Panc1 (cell line): ENCODE measurements around the gene GSK3B. TPM values are rescaled to one million over a fixed set of nuclear protein-coding genes. Genes with fewer than 3 reads are reported as not detected.

Source experiments
- ATAC-seq: fragments of 200-7000 bp; cut with Tn5 transposase; 2 replicates; pipeline ENCODE4 v1.9.1; 2020; ENCODE audit warnings: mild to moderate bottlenecking, moderate library complexity
- BruUV-seq: library from RNA; stranded (reverse); fragments of 400-500 nt; replicated peaks from 2 replicates; lab custom pipeline; 2021; lab: Mats Ljungman, UMichigan
- CTCF ChIA-PET: fragments of 300-600 bp; sonication (Branson Sonifier 250); formaldehyde crosslinking; loops from one replicate; lab custom pipeline; 2022; ENCODE audit warnings: antibody characterized with exemption; lab: Charles Lee
- POLR2A ChIA-PET: fragments of 300-600 bp; sonication (Branson Sonifier 250); formaldehyde crosslinking; loops from one replicate; lab custom pipeline; 2022; ENCODE audit warnings: antibody characterized with exemption; lab: Charles Lee
- DNase-seq: peaks from one replicate; pipeline ENCODE4 v3.0.0-alpha.2; 2010; ENCODE audit warnings: low read depth, low spot score
- H3K27ac ChIP-seq: 2 replicates; pipeline ENCODE4 v1.5.1; 2011; ENCODE audit warnings: mild to moderate bottlenecking, low read length, inconsistent platforms
- H3K27me3 ChIP-seq: fragments of 200-500 bp; sonication (Bioruptor generic); 2 replicates; pipeline ENCODE4 v1.6.0; 2014; ENCODE audit warnings: low read length, inconsistent platforms; ENCODE audit not compliant: control insufficient read depth, insufficient read depth
- H3K36me3 ChIP-seq: fragments of 200-500 bp; sonication (Bioruptor generic); 2 replicates; pipeline ENCODE4 v1.5.1; 2014; ENCODE audit warnings: inconsistent platforms, mild to moderate bottlenecking, low read length, moderate library complexity; ENCODE audit not compliant: control insufficient read depth, insufficient read depth
- H3K4me1 ChIP-seq: 2 replicates; pipeline ENCODE4 v1.5.1; 2011; ENCODE audit warnings: inconsistent platforms, mild to moderate bottlenecking, low read length, moderate library complexity; ENCODE audit not compliant: control insufficient read depth, insufficient read depth
- H3K4me3 ChIP-seq, 2 experiments: 2 replicates each; pipeline ENCODE4 v1.5.1; 2011 to 2012; ENCODE audit warnings: low read depth in 2 of 2, low read length in 2 of 2, mild to moderate bottlenecking in 2 of 2, inconsistent platforms in 1 of 2, moderate library complexity in 1 of 2
- H3K9me3 ChIP-seq: fragments of 200-500 bp; sonication (Bioruptor generic); 2 replicates; pipeline ENCODE4 v1.5.1; 2014; ENCODE audit warnings: low read depth, mild to moderate bottlenecking, inconsistent platforms, low read length, moderate library complexity; ENCODE audit not compliant: control insufficient read depth, insufficient read depth
- CTCF ChIP-seq: fragments of 450-650 bp; IDR thresholded peaks from 2 replicates; pipeline ENCODE4 v1.5.1; 2017; ENCODE audit warnings: mild to moderate bottlenecking
- POLR2AphosphoS5 ChIP-seq: IDR thresholded peaks from 2 replicates; pipeline ENCODE4 v1.6.1; 2012; ENCODE audit warnings: mild to moderate bottlenecking, low read depth, low read length, moderate library complexity
- REST ChIP-seq, 2 experiments: IDR thresholded peaks; 2 replicates each; pipeline ENCODE4 v1.6.1; 2011 to 2012; ENCODE audit warnings: low read depth in 2 of 2, control low read depth in 1 of 2, low read length in 1 of 2, mild to moderate bottlenecking in 1 of 2, moderate library complexity in 1 of 2; ENCODE audit not compliant: insufficient read depth in 1 of 2
- SIN3A ChIP-seq: IDR thresholded peaks from 2 replicates; pipeline ENCODE4 v1.6.1; 2012; ENCODE audit warnings: low read depth, mild to moderate bottlenecking, low read length, moderate library complexity, borderline replicate concordance; ENCODE audit not compliant: insufficient read depth
- TCF7L2 ChIP-seq: IDR thresholded peaks from 2 replicates; pipeline ENCODE4 v1.6.1; 2011; ENCODE audit warnings: mild to moderate bottlenecking, low read depth, low read length, inconsistent platforms
- in situ Hi-C: cut with HindIII; loops from 2 replicates; pipeline ENCODE4 v1.10.0; 2016; ENCODE audit warnings: low sequenced_read_pairs, low pct_unique_long_range_greater_than_20kb
- intact Hi-C: fragments of 100-400 bp; cut with micrococcal nuclease; formaldehyde crosslinking; loops from one replicate; pipeline ENCODE4 v1.10.0; 2022; ENCODE audit not compliant: unreplicated experiment
- total RNA-seq: library from RNA; stranded (reverse); gene quantifications from one replicate; pipeline ENCODE4 v1.2.1, GENCODE V29; 2021; ENCODE audit not compliant: unreplicated experiment

GSK3B gene
- total RNA-seq, 1 experiment from 2014 or later, result 35.3 TPM

GRCh38 chr3:120102232-120102631 lies 8.0 kb upstream of the GSK3B start:
- DNase-seq, result no peak
- Histone ChIP-seq H3K4me1 (no peaks in the 10 kb centered on the region), H3K27me3 (no peaks in the 10 kb centered on the region), H3K36me3 (no peaks in the 10 kb centered on the region), H3K27ac (no peak overlapping the region), H3K9me3 (no peaks in the 10 kb centered on the region), H3K4me3 (no peak overlapping the region)
- BruUV-seq, result no TSS peak
- intact Hi-C loops, result no loop called here
- no peak for TF ChIP-seq SIN3A
- TF ChIP-seq CTCF, result no peak
- TF ChIP-seq REST (IDR thresholded peaks at IDR 0.05; ENCODE audit: insufficient read depth in 1 of 2, low read depth in 2 of 2, low read length in 1 of 2), result no peak
- TF ChIP-seq POLR2AphosphoS5, result no peak
- TF ChIP-seq TCF7L2, result no peak
- ATAC-seq, result no peak
- CTCF ChIA-PET, result no interaction called here
- POLR2A ChIA-PET, result no interaction called here
- in situ Hi-C loops, result no loop called here

GRCh38 chr3:120101624-120102023 lies 7.4 kb upstream of the GSK3B start:
- Histone ChIP-seq H3K4me1 (no peaks in the 10 kb centered on the region), H3K36me3 (no peaks in the 10 kb centered on the region), H3K27ac (no peak overlapping the region), H3K9me3 (no peaks in the 10 kb centered on the region), H3K4me3 (no peak overlapping the region), H3K27me3 (no peaks in the 10 kb centered on the region)
- TF ChIP-seq SIN3A, result no peak
- TF ChIP-seq REST (IDR thresholded peaks at IDR 0.05; ENCODE audit: insufficient read depth in 1 of 2, low read depth in 2 of 2, low read length in 1 of 2), result no peak
- TF ChIP-seq POLR2AphosphoS5, result no peak
- no peak for TF ChIP-seq TCF7L2
- no peak for TF ChIP-seq CTCF
- no peak for DNase-seq
- BruUV-seq, result no TSS peak
- ATAC-seq, result no peak
- intact Hi-C loops (no loop called here), in situ Hi-C loops (no loop called here)
- POLR2A ChIA-PET, result no interaction called here
- CTCF ChIA-PET, result no interaction called here
